Neural progenitor cell (in vitro differentiated cells): Measurements from ENCODE around the gene SNX2. TPM values are rescaled to one million over a fixed set of nuclear protein-coding genes. Genes with fewer than 3 reads are reported as not detected.
A peak's percentile ranks its signal among the peaks of the same experiment; 100 is the strongest.

Source experiments
- DNase-seq: peaks from one replicate; pipeline ENCODE4 v3.0.0-alpha.2; 2016; ENCODE audit warnings: low spot score
- H2AFZ ChIP-seq: fragments of 200-600 bp; sonication (generic); replicated peaks from 2 replicates; pipeline ENCODE4 v1.6.1; 2016; ENCODE audit warnings: antibody characterized with exemption
- H3F3A ChIP-seq: fragments of 200-600 bp; sonication (generic); 2 replicates; pipeline ENCODE4 v1.6.1; 2016; ENCODE audit warnings: antibody characterized with exemption, low read depth
- H3K27ac ChIP-seq: fragments of 200-600 bp; sonication (generic); 2 replicates; pipeline ENCODE4 v1.5.1; 2016; ENCODE audit warnings: mild to moderate bottlenecking
- H3K27me3 ChIP-seq: fragments of 200-600 bp; sonication (generic); 2 replicates; pipeline ENCODE4 v1.6.1; 2016; ENCODE audit warnings: mild to moderate bottlenecking, moderate library complexity
- H3K36me3 ChIP-seq: fragments of 200-600 bp; sonication (generic); 2 replicates; pipeline ENCODE4 v1.5.1; 2016
- H3K4me1 ChIP-seq: fragments of 200-600 bp; sonication (generic); 2 replicates; pipeline ENCODE4 v1.6.1; 2016; ENCODE audit warnings: mixed run types
- H3K4me2 ChIP-seq: fragments of 200-600 bp; sonication (generic); 2 replicates; pipeline ENCODE4 v1.6.1; 2016
- H3K4me3 ChIP-seq: fragments of 200-600 bp; sonication (generic); 2 replicates; pipeline ENCODE4 v1.5.1; 2016
- H3K79me2 ChIP-seq: fragments of 200-600 bp; sonication (generic); 2 replicates; pipeline ENCODE4 v1.6.1; 2016; ENCODE audit warnings: low read depth
- H3K9ac ChIP-seq: fragments of 200-600 bp; sonication (generic); 2 replicates; pipeline ENCODE4 v1.6.1; 2016
- H3K9me3 ChIP-seq: fragments of 200-600 bp; sonication (generic); 2 replicates; pipeline ENCODE4 v1.5.1; 2016; ENCODE audit warnings: low read depth
- H4K20me1 ChIP-seq: fragments of 200-600 bp; sonication (generic); 2 replicates; pipeline ENCODE4 v1.6.1; 2016; ENCODE audit warnings: low read depth
- H3K27ac Mint-ChIP-seq: 3 replicates; pipeline ENCODE4 v1.8.0; 2021; ENCODE audit warnings: mixed read lengths
- H3K27me3 Mint-ChIP-seq: 2 replicates; pipeline ENCODE4 v1.8.0; 2022; ENCODE audit warnings: low read depth, mild to moderate bottlenecking, inconsistent platforms, moderate library complexity, mixed read lengths; ENCODE audit not compliant: insufficient read depth
- H3K36me3 Mint-ChIP-seq: 3 replicates; pipeline ENCODE4 v1.8.0; 2021; ENCODE audit warnings: mixed read lengths
- H3K4me1 Mint-ChIP-seq: 3 replicates; pipeline ENCODE4 v1.8.0; 2021; ENCODE audit warnings: mixed read lengths
- H3K4me3 Mint-ChIP-seq: 3 replicates; pipeline ENCODE4 v1.8.0; 2021; ENCODE audit warnings: mild to moderate bottlenecking, moderate library complexity, mixed read lengths
- H3K9me3 Mint-ChIP-seq: 3 replicates; pipeline ENCODE4 v1.8.0; 2020; ENCODE audit warnings: mixed read lengths
- EZH2 ChIP-seq: fragments of 200-600 bp; sonication (generic); IDR thresholded peaks from 2 replicates; pipeline ENCODE4 v1.6.1; 2017; ENCODE audit warnings: antibody characterized with exemption, mild to moderate bottlenecking, moderate library complexity
- EZH2phosphoT487 ChIP-seq: fragments of 200-600 bp; sonication (generic); IDR thresholded peaks from 2 replicates; pipeline ENCODE4 v1.6.1; 2017; ENCODE audit warnings: antibody characterized with exemption
- total RNA-seq: library from RNA; depleted of rRNA; stranded (reverse); fragments of >200 nt; gene quantifications from 2 replicates; pipeline ENCODE4 v1.2.3, GENCODE V29; 2015; ENCODE audit warnings: low replicate concordance
- TF ChIP-seq, protein P1 (sequence below): fragments of 200-600 bp; sonication (generic); IDR thresholded peaks from 2 replicates; pipeline ENCODE4 v1.5.1; 2017; ENCODE audit warnings: antibody characterized with exemption, mild to moderate bottlenecking

SNX2 gene
- total RNA-seq, 1 donor from 2014 or later, result 73.0 TPM

- Histone ChIP-seq H3K4me2 (peak overlapping the region; percentile 76), H3K27me3 (no peaks in the 10 kb centered on the region), H3K36me3 (no peaks in the 10 kb centered on the region), H2AFZ (peak overlapping the region; percentile 95), H3K79me2 (peaks cover 44% of the 10 kb centered on the region), H3K27ac (no peak overlapping the region), H4K20me1 (peaks cover 14% of the 10 kb centered on the region), H3K9ac (no peak overlapping the region), H3K9me3 (no peaks in the 10 kb centered on the region), H3K4me3 (peak overlapping the region; percentile 84), H3K4me1 (peaks cover 13% of the 10 kb centered on the region), H3F3A (peaks cover 4% of the 10 kb centered on the region)
- H3K27me3 Mint-ChIP-seq, result no peaks in the 10 kb centered on the region
- H3K27ac Mint-ChIP-seq, result no peak overlapping the region
- H3K4me1 Mint-ChIP-seq, result peaks cover 15% of the 10 kb centered on the region
- TF ChIP-seq, protein P1, sequence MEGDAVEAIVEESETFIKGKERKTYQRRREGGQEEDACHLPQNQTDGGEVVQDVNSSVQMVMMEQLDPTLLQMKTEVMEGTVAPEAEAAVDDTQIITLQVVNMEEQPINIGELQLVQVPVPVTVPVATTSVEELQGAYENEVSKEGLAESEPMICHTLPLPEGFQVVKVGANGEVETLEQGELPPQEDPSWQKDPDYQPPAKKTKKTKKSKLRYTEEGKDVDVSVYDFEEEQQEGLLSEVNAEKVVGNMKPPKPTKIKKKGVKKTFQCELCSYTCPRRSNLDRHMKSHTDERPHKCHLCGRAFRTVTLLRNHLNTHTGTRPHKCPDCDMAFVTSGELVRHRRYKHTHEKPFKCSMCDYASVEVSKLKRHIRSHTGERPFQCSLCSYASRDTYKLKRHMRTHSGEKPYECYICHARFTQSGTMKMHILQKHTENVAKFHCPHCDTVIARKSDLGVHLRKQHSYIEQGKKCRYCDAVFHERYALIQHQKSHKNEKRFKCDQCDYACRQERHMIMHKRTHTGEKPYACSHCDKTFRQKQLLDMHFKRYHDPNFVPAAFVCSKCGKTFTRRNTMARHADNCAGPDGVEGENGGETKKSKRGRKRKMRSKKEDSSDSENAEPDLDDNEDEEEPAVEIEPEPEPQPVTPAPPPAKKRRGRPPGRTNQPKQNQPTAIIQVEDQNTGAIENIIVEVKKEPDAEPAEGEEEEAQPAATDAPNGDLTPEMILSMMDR, result no peak
- TF ChIP-seq EZH2 (no peak), EZH2phosphoT487 (no peak)
- peaks cover 5% of the 10 kb centered on the region for H3K36me3 Mint-ChIP-seq
- peaks cover 8% of the 10 kb centered on the region for H3K9me3 Mint-ChIP-seq
- no peak for DNase-seq
- peak overlapping the region; percentile 99 for H3K4me3 Mint-ChIP-seq
Measured at GRCh38 chr5:122774519-122774860, 390 bp upstream of the SNX2 start.

DNA sequence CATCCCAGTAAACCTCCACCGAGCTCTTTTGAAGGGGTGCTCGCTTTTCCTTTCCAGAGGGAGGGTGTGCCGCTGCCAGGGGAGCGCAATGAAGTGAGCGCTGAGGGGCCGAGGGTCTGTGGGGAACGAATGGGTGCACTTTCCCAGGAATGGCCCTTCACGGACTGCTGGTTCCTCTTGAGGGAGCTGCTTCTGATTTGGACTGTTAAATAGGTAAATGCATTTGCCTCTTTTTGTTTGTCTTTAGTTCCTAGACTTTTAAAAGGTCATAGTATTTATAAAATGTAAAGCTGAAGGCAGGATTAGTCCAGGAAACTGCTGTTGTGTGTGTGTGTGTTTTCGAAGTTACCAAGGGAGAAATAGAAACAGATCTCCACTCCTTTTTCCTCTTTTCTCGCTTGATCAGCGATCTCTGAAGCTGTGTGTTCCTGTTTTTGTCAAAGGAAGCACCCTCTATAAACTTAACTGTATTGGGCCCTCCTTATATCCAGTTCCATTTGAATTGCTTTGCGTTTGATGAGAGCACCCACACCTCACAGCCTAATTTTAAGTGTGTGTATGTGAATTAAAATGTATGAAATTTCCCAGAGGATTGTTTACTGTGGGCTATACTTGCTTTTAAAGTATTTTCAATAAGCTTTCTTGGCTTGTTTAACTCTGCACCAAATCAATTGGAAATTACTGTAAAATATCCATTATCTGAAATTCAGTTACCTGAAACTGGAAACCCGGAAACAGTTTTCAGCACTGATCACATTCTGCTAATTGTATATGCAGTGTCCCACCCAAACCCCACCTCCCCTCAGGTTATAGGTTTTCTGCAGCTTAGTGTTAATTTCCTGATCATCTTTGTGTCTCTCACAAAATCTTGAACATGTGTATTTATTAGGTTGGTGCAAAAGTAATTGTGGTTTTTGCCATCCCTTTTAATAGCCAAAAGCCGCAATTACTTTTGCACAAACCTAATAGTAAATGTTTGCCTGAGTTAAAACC is 966 bp downstream of the SNX2 start:
- Mint-ChIP-seq H3K4me1 (peaks cover 15% of the 10 kb centered on the region), H3K9me3 (peaks cover 15% of the 10 kb centered on the region), H3K36me3 (peaks cover 12% of the 10 kb centered on the region), H3K4me3 (peak overlapping the region; percentile 99), H3K27me3 (no peaks in the 10 kb centered on the region), H3K27ac (peak overlapping the region; percentile 96)
- Histone ChIP-seq H3K79me2 (peaks cover 58% of the 10 kb centered on the region), H2AFZ (peak overlapping the region; percentile 59), H3K4me2 (peak overlapping the region; percentile 77), H3K4me1 (peaks cover 13% of the 10 kb centered on the region), H3K9me3 (no peaks in the 10 kb centered on the region), H3K9ac (peak overlapping the region; percentile 82), H3K27me3 (no peaks in the 10 kb centered on the region), H3K36me3 (no peaks in the 10 kb centered on the region), H4K20me1 (peaks cover 14% of the 10 kb centered on the region), H3F3A (peaks cover 4% of the 10 kb centered on the region), H3K4me3 (peak overlapping the region; percentile 84), H3K27ac (peak overlapping the region; percentile 20)
- TF ChIP-seq, protein P1, result no peak
- TF ChIP-seq EZH2phosphoT487, result no peak
- TF ChIP-seq EZH2, result no peak
- DNase-seq, result peak; percentile 65

DNA sequence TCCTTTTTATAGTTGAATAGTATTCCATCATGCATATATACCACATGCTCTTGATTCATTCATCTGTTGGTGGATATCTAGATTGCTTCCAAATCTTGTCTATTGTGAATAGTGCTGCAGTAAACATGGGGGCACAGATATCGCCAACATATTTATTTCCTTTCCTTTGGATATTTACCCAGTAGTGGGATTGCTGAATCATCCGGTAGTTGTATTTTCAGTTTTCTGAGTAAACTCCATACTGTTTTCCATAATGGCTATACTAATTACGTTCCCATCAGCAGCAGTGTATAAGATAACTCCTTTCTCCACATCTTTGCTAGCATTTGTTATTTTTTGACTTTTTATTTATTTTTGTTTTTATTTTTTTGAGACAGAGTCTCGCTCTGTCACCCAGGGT is 3.3 kb downstream of the SNX2 start:
- TF ChIP-seq EZH2 (no peak), EZH2phosphoT487 (no peak)
- TF ChIP-seq, protein P1, result no peak
- Mint-ChIP-seq H3K27ac (no peak overlapping the region), H3K9me3 (peaks cover 23% of the 10 kb centered on the region), H3K27me3 (no peaks in the 10 kb centered on the region), H3K4me1 (peaks cover 15% of the 10 kb centered on the region), H3K36me3 (peaks cover 20% of the 10 kb centered on the region), H3K4me3 (peak overlapping the region; percentile 17)
- Histone ChIP-seq H4K20me1 (peaks cover 14% of the 10 kb centered on the region), H3K36me3 (no peaks in the 10 kb centered on the region), H3K27me3 (no peaks in the 10 kb centered on the region), H3K9me3 (no peaks in the 10 kb centered on the region), H3K4me2 (no peak overlapping the region), H3F3A (peaks cover 4% of the 10 kb centered on the region), H3K27ac (no peak overlapping the region), H2AFZ (no peak overlapping the region), H3K4me1 (peaks cover 13% of the 10 kb centered on the region), H3K9ac (no peak overlapping the region), H3K4me3 (no peak overlapping the region), H3K79me2 (peaks cover 81% of the 10 kb centered on the region)
- no peak for DNase-seq
